SU-DHL-6 (cell line): ENCODE measurements around the gene FAM114A2.

Experiments
- H2AFZ ChIP-seq: fragments of 200-600 bp; sonication (generic); 2 replicates; pipeline ENCODE4 v1.6.1; 2014; ENCODE audit warnings: low read depth, mild to moderate bottlenecking, moderate library complexity, mixed read lengths, antibody characterized with exemption, low read length; ENCODE audit not compliant: severe bottlenecking
- H3F3A ChIP-seq: fragments of 200-600 bp; shearing (Covaris generic); 2 replicates; pipeline ENCODE4 v1.6.0; 2016; ENCODE audit warnings: antibody characterized with exemption, mild to moderate bottlenecking; ENCODE audit not compliant: insufficient read depth
- H3K27ac ChIP-seq: fragments of 200-600 bp; sonication (generic); 2 replicates; pipeline ENCODE4 v1.5.1; 2016; ENCODE audit warnings: low read depth, mild to moderate bottlenecking, low read length, moderate library complexity, mixed read lengths
- H3K27me3 ChIP-seq: fragments of 200-600 bp; sonication (generic), shearing (Covaris generic); 2 replicates; pipeline ENCODE4 v1.6.0; 2014; ENCODE audit warnings: mild to moderate bottlenecking, low read length
- H3K36me3 ChIP-seq: fragments of 200-600 bp; sonication (generic); 2 replicates; pipeline ENCODE4 v1.6.1; 2014; ENCODE audit warnings: mild to moderate bottlenecking, low read length, mixed read lengths
- H3K4me2 ChIP-seq: fragments of 300-600, 200-600 bp; shearing (Covaris generic), sonication (generic); 2 replicates; pipeline ENCODE4 v1.6.0; 2014; ENCODE audit warnings: low read length, low read depth, mild to moderate bottlenecking; ENCODE audit not compliant: poor library complexity, severe bottlenecking
- H3K4me3 ChIP-seq: fragments of 200-600 bp; sonication (generic); 2 replicates; pipeline ENCODE4 v1.5.1; 2014; ENCODE audit warnings: antibody characterized with exemption, low read length, mild to moderate bottlenecking, mixed read lengths; ENCODE audit not compliant: insufficient read depth, poor library complexity, severe bottlenecking
- H3K79me2 ChIP-seq: fragments of 200-600 bp; sonication (generic); 2 replicates; pipeline ENCODE4 v1.6.1; 2014; ENCODE audit warnings: mild to moderate bottlenecking, low read length, moderate library complexity; ENCODE audit not compliant: insufficient read depth
- H3K9ac ChIP-seq: fragments of 200-600 bp; sonication (generic); 2 replicates; pipeline ENCODE4 v1.7.0; 2014; ENCODE audit warnings: mild to moderate bottlenecking, low read length
- H3K9me2 ChIP-seq: fragments of 200-600 bp; sonication (generic); replicated peaks from 2 replicates; pipeline ENCODE4 v1.6.1; 2014; ENCODE audit warnings: low read length; ENCODE audit not compliant: insufficient read depth
- H3K9me3 ChIP-seq: fragments of 200-600 bp; sonication (generic); 2 replicates; pipeline ENCODE4 v1.6.1; 2014; ENCODE audit warnings: low read length, mixed read lengths; ENCODE audit not compliant: insufficient read depth
- H4K20me1 ChIP-seq: fragments of 200-600 bp; sonication (generic); 2 replicates; pipeline ENCODE4 v1.6.1; 2014; ENCODE audit warnings: low read depth, mild to moderate bottlenecking, antibody characterized with exemption, low read length, moderate library complexity, mixed read lengths
- CTCF ChIP-seq: fragments of 200-600 bp; sonication (generic); IDR thresholded peaks from one replicate; pipeline ENCODE4 v1.5.1; 2017; ENCODE audit warnings: antibody characterized with exemption, mild to moderate bottlenecking, low read length, moderate library complexity; ENCODE audit not compliant: insufficient read depth, poor library complexity, severe bottlenecking
- EZH2phosphoT487 ChIP-seq: fragments of 200-600 bp; sonication (generic), shearing (Covaris generic); conservative IDR thresholded peaks from 2 replicates; pipeline ENCODE4 v1.6.1; 2018; ENCODE audit warnings: mild to moderate bottlenecking, antibody characterized with exemption, low read length, moderate library complexity, mixed read lengths

Gene FAM114A2

DNA sequence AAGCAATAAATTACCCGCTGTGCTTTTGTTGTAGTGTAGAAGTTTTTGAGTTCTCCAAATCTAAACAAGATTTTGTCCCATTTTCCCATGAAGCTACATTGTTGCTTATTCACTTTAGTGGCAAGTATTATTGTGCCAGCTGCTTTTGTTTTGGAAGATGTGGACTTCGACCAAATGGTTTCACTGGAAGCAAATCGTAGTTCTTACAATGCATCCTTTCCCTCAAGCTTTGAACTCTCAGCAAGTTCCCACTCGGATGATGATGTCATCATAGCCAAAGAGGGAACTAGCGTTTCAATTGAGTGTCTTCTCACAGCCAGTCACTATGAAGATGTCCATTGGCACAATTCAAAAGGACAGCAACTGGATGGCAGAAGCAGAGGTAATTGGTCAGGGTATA is 10.9 kb upstream of the FAM114A2 start:
- Histone ChIP-seq H3K9me2 (no peaks in the 10 kb centered on the region), H2AFZ (no peak overlapping the region), H3K9me3 (no peaks in the 10 kb centered on the region), H4K20me1 (0 out of 2 replicates have a peak, but pooled peaks cover 4% of the 10 kb centered on the region), H3K9ac (no peak overlapping the region), H3K36me3 (peaks cover 6% of the 10 kb centered on the region; the same call in 1 of the 2 replicates), H3K79me2 (0 out of 2 replicates have a peak, but pooled peaks cover 12% of the 10 kb centered on the region), H3K27ac (no peak overlapping the region), H3K4me2 (no peak overlapping the region), H3K27me3 (no peaks in the 10 kb centered on the region), H3F3A (no peaks in the 10 kb centered on the region), H3K4me3 (no peak overlapping the region)
- TF ChIP-seq CTCF: no peak
- no peak for TF ChIP-seq EZH2phosphoT487

DNA sequence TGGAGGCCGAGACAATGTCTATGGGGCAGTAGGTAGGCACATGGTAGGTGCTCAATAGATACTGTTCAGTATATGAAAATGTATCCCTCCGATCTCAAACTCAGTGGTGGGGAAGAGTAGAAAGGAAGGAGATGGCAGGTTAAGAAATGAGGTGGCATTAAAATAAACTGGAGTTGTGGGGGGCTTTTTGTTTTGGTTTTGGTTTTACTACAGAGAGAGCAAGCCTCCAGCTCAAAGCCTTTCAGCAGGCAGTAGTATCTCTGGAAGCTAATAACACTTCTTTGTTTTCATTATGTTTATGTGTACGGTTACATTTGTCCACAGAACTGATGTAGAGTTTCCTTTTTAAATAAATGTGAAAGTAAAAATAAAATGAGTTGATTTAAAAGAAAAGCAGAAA is 8.6 kb upstream of the FAM114A2 start:
- H3K9me3 ChIP-seq: no peaks in the 10 kb centered on the region
- H4K20me1 ChIP-seq: no peaks in the 10 kb centered on the region
- H2AFZ ChIP-seq: no peak overlapping the region
- TF ChIP-seq CTCF: no peak
- no peak for TF ChIP-seq EZH2phosphoT487
- peaks cover 26% of the 10 kb centered on the region; the same call in 1 of the 2 replicates for H3K79me2 ChIP-seq
- no peaks in the 10 kb centered on the region for H3F3A ChIP-seq
- H3K27me3 ChIP-seq: no peaks in the 10 kb centered on the region
- H3K36me3 ChIP-seq: no peaks in the 10 kb centered on the region
- H3K4me2 ChIP-seq: no peak overlapping the region
- H3K27ac ChIP-seq: no peak overlapping the region
- no peak overlapping the region for H3K9ac ChIP-seq
- H3K4me3 ChIP-seq: no peak overlapping the region
- H3K9me2 ChIP-seq: no peaks in the 10 kb centered on the region

DNA sequence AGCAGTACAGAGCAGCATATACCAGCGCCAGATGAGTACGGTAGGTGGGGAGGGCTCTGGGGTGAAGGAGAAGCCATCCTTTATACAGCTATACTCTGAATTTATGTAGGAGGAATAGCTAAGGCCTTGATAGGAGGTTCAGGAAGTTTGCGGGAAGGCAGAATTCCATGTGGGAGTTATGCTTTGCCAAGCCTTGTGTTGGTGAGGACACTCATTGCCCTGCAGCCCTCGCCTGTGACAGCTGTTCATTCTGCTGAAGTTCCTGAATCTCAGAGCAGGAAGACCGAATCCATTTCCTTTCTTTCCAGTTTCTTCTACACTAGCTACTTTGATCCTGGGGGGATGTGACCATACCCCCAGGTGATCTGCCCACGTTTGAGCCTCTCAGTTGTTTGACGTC is 7.8 kb upstream of the FAM114A2 start:
- H3K9me3 ChIP-seq: no peaks in the 10 kb centered on the region
- H3K79me2 ChIP-seq: peaks cover 31% of the 10 kb centered on the region; the same call in 1 of the 2 replicates
- TF ChIP-seq CTCF (no peak), EZH2phosphoT487 (no peak)
- H3K27ac ChIP-seq: no peak overlapping the region
- H4K20me1 ChIP-seq: no peaks in the 10 kb centered on the region
- H3K9me2 ChIP-seq: no peaks in the 10 kb centered on the region
- no peak overlapping the region for H3K9ac ChIP-seq
- no peaks in the 10 kb centered on the region for H3F3A ChIP-seq
- no peaks in the 10 kb centered on the region for H3K27me3 ChIP-seq
- H3K4me2 ChIP-seq: no peak overlapping the region
- H3K4me3 ChIP-seq: no peak overlapping the region
- H2AFZ ChIP-seq: no peak overlapping the region
- no peaks in the 10 kb centered on the region for H3K36me3 ChIP-seq
